CD4-positive, alpha-beta T cell treated with Interleukin-12 subunit alpha and Interleukin-12 subunit beta, for 1 hour (primary cell): ENCODE results near the gene CHAC2.
"Not testable (repeated sequence)": the region's sequence is repeated elsewhere in the genome, so short reads cannot be mapped to it uniquely, and the experiment has no call there.

Source experiments
- DNase-seq: peaks from one replicate; pipeline ENCODE4 v3.0.0-alpha.2; 2020

The CHAC2 gene

DNA sequence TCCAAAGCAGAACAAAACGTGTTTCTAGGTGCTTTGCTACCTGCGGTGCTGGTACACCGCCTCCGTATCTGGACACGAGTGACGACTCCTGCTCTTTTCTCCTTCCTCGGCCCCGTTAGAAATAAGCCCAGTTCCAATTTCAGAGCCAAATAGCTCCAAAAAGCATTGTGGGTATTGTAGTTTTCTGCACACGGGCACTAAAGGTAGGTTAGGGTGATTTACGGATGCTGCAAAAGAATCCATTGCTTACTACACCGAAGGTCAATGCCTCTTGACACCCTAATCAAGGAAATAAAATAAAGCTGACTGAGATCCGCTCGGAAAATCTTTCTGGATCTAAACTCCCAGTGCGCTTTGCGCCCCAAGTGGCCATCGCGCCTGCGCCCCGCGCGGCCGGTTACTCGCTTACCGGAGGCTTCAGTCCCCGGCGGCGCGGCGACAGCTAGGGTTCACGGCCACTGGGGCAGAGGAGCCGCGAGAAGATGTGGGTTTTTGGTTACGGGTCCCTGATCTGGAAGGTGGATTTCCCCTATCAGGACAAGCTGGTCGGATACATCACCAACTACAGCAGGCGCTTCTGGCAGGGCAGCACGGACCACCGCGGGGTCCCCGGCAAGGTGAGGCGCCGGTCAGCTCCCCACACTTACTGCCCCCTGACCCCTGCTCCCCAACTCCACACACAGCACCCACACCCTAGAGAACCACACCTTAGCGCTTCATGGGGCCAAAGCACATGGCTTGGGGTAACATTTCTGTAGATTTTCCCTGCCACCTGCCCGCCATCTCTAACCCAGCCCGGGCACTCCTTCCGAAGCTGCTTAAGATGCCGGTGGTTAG, at the start of gene CHAC2:
Gene CHAC2, plus strand, starts transcription at position 400 of the 837 bp plus-strand sequence. Its CDS starts 83 bp downstream, at position 483.
- peak; percentile 87 for DNase-seq

DNA sequence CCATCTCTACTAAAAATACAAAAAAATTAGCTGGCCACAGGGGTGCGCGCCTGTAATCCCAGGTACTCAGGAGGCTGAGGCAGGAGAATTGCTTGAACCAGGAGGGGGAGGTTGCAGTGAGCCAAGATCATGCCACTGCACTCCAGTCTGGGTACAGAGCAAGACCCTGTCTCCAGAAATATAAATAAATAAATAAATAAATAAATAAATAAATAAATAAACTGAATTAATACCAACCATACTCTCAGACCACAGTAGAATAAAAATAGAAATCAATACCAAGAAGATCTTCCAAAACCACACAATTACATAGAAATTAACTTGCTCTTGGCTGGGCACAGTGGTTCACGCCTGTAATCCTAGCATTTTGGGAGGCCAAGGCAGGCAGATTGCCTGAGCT, 46.7 kb upstream of the CHAC2 start:
- not testable (repeated sequence) for DNase-seq

DNA sequence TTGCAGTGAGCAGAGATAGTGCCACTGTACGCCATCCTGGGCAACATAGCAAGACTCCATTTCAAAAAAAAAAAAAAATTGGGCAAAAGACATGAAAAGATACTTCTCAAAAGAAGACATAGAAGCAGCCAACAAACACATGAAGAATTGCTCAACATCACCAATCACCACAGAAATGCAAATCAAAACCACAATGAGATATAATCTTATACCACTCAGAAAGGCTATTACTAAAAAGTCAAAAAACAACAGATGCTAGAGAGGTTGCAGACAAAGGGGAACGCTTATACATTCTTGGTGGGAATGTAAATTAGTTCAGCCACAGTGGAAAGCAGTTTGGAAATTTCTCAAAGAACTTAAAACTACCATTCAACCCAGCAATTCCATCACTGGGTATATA, 43.1 kb upstream of the CHAC2 start:
- DNase-seq: no peak

DNA sequence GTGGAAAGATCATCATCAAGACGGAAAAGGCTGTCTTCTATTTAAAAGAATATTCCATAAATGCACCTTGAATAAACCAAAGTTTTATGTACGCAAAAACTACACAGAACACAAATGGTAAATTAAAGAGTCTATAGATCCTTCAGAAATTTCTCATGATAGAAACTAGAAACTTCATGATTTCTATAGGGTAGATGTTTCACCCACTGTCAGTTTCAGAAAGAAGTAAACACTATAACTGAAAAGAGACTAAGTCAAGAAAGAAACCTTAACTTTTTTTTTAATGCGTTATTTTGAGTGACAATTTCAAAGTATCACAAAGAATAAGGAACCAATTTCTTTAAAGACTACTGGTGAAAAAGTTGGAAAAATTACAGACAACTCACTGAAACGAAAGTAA, 41.9 kb upstream of the CHAC2 start:
- no peak for DNase-seq

DNA sequence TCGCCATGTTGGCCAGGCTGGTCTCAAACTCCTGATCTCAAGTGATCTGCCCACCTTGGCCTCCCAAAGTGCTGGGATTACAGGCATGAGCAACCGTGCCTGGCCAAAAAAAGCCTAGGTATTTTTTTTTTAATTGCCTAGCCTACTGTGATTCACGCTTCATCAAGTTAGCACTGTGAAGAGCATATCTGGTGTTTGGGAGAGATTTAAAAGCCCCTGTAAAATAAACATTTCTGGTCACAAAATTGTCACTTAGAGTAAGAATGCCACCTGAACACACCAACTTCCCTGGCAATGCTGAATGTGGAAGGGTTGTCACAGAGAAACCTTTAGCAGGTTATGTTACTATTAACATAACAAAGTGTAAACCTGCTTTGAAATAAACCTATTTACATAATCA, 39.7 kb upstream of the CHAC2 start:
- no peak for DNase-seq

DNA sequence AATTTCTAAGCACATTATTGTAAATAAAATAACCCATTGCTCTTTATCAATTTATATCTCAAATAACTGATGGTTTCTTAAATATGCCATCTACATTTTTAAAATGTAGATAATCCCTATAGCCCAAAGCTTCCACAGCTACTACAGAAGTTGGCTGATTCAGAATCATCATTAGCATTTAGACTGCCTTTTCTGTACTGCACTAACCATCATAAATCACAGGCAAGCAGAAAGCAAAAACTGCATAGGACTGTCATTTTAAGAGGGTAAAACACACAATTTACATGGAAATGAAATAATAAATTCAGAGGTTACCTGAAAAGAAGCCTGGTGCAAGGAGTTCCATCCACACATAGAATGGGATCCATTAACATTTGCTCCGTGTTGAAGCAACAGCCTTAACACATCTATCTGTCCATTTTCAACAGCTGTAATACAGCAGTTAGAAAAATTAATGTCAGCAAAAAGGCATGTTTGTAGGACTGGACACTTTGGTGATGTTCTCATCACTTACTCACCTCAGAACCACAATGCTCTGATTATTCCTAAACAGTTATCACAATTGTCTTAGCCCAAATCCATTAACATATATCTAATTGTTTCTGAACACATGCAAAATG, 38.4 kb upstream of the CHAC2 start:
- DNase-seq: no peak

DNA sequence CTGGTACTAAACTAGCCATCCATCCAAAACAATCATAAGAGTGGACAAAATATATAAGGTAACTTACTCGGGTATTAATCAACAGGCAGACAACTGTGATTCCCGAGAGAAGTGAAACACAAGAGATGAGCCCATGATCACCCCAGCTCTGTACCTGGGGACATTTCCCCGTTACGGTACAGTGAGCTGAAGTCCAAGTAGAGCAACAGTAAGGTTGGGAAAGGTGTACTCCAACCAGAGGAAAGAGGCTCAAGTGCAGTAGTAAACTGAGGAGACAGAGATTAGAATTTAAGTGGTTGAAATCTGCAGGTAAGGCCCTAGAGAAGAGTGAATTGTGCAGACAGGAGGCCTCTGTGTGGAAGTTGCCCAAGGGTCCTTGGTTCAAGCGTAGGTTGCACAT, 30.5 kb upstream of the CHAC2 start:
- no peak for DNase-seq

DNA sequence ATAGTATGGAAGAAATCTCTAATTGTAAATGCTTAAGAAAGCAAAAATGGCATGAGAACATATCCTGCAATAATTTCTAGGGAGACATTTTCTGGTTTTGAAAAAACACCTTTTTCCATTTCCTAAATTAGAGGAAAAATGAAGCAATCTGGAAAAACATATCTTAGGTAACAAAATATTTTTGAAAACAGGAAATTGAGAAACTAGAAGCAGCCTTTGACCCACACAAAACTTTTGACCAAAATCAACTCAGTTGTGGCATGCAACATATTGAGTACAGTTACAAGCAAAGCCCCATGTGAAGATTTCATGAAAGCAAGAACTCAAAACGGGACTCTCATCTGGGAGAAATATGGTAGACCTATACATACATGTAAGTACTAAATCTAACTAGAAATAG, 28.6 kb upstream of the CHAC2 start:
- DNase-seq: no peak

DNA sequence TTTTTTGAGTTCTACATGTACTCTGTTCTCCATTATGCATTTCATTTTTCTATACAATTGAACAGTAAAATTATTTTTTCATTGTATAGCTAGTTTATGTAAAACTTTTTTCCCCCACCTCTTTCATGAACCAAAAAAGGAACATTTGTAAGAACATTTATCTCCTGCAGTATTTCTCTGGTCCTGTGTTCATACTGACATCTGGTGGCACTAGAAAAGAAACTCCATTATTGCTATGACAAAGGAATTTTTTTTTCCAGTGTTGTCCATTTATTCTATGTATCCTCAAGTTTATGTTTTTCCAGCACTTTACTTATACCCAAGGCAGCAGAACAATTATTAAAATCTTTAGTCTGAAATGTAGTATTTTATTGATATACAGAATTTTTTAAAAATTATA, 27.4 kb upstream of the CHAC2 start:
- no peak for DNase-seq

DNA sequence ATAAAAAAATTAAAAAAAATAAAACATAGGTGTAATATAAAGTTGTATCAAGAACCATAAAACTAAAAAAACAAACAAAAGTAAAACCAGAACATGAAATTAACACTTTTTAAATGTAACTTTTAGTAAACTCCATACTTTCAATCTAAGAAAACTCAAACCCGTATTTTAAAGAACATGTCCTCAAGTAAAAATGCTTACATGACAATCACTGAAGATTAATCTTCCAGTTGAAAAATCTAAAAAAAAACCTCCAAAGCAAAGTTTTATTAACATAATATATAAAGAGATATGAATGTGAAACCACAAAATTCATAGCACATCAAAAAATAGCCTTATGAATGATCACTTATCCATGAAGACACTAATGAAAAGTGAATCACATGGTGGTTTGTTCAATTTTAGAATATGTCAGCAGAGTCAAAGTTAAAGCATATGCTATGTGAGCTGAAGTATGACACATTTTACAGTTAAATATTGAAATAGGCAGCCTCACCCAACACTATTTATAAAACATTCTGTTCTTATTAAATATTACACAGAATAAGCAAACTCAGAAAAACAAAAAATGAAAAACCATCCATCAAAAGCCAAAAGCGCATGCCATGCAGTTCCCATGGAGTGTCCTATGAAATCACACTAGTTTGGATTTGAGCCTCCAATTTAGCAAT, 23.1 kb upstream of the CHAC2 start:
- no peak for DNase-seq

DNA sequence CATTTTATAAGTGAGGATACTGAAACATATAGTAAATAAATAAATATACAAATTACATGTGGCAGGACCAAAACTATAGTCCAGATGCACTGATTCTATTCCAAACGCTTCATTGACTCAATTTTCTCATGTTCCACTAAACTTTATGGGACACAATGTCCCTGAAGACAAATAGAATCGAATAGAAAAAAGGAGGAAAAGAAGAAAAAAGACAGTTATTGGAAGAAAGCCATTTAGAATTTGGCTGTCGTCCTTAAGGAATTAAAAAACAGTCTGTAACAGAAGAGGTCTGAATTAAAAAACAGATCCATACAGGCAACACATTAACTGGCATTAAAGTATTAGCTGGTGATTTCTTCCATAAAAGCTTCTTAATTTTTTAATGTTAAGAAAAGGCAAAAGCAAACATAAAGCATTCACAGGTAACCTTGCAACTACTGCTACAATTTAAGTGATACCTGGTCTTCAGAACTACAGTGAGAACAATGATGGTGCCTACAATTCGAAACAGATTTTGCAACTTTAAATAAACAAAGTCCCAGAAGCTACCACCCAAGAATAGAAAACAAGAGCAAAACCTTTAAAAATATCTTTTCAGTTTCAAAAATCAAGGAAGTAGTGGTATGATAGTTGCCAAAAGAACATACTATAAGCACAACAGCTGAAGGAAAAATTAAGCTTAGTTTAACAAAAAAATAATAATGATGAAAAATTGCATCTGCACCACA, 17.4 kb upstream of the CHAC2 start:
- no peak for DNase-seq

DNA sequence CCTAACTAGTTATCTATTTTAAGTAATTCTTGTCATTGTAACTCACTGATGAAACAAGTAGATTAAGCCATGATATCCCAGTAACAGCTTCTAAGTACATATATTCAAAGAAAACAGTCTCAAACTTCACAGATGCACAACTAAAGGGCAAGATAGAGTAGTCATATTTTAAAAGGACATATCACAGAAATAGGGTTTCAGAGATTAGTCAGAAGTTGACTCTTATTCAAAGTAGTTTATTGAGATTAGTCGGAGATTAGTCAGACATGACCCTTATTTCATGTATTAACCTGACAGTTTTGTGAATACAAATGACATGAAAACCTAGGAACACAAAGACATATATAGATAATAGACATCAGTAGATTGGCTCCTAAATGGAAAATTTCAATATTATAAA, 15.9 kb upstream of the CHAC2 start:
- DNase-seq: no peak

DNA sequence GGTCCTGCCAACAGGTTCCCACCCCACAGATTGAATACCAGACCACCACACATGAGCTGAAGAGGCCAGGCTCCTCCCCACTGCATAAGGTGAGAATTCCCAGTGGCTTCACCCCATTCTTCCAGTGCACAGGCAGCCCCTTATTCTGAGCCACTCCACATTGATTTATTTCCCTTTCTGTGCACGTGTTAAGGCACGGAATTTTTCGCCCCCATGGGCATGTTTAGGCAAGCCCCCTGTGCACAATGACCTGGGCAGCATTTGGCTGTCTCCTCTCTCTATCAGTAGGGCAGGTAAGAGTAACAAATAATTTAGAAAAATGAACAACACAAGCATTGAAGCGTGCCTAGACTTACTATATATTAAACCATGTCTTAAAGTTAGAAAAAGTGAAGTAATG, 15.2 kb upstream of the CHAC2 start:
- DNase-seq: no peak

DNA sequence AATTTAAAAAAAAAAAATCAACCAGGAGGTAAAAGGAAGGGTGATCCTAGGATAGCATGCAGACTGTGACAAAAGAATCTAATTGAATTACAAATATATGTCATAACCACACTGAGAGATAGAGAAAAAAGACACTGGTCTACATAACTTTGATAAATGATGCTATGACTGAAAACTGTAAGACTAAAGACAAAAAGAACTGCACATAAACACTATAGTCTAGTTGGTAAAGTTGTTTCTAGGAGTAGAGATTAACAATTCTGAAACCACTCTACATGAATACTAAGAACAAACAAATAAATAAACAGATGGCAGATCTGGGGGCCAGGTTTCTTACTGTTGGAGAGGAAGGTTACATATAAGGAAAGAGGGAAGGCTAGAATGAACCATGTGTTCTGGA, 14.6 kb upstream of the CHAC2 start:
- no peak for DNase-seq

DNA sequence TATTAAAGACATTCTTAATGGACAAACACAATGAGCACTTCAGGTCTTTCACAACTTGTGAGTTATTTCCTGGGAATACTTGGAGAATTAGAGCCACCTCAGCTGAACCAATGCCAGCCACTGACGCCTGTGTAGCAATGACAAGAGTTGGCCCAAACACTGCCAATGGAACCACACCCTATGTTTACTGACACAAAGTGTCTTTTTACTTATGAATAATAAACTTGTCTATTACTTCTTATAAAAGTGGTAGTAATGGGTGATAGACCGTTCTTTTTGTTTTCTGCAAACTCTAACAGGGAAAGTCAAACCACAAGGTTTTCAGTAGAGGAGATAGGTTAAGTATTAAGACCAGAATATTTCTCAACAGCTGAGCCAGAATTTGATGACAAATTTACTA, 12.5 kb upstream of the CHAC2 start:
- DNase-seq: no peak

DNA sequence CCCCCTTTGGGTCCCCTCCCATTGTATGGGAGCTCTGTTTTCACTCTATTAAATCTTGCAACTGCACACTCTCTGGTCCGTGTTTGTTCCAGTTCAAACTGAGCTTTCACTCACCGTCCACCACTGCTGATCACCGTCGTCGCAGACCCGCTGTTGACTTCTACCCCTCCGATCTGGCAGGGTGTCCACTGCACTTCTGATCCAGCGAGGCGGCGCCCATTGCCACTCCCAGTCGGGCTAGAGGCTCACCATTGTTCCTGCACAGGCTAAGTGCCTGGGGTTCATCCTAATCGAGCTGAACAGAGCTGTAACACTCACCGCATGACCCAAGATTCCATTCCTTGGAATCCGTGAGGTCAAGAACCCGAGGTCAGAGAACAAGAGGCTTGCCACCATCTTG, 11.0 kb upstream of the CHAC2 start:
- DNase-seq: no peak

DNA sequence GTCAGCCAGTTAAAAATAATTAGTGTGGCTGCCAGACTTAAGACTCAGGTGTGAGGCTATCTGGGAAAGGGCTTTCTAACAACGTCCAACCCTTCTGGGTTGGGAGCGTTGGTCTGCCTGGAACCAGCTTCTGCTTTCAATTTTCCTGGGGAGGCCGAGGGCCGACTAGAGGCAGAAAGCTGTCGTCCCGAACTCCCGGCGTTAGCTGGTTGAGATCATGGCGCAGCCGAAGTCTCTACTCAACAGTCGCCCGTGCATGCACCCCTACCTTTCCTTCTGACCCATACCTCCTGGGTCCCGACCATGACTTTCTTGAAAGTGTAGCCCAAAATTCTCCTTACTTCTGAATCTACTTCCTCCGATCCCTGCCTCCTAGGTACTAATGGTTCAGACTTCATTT, 10.4 kb upstream of the CHAC2 start:
- DNase-seq: not testable (repeated sequence)

DNA sequence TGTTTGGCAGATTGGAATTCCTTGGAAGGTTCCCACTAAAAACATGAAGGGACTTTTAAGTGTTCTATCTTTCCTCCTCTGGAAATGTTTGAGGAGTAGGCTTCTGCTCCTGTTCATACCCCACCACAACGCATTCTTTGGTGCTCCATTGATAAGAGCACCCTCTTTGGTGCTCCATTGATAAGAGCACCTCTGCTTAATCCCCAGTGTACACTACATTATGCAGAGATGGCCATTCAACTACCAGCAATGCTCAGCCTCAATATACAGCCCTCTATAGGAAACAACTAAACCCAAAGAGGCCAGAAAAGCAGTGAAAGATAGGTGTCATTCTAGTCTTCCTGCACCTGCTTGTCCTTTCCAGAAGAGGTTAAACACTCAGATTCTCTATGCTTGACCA, 1.8 kb upstream of the CHAC2 start:
- DNase-seq: no peak

DNA sequence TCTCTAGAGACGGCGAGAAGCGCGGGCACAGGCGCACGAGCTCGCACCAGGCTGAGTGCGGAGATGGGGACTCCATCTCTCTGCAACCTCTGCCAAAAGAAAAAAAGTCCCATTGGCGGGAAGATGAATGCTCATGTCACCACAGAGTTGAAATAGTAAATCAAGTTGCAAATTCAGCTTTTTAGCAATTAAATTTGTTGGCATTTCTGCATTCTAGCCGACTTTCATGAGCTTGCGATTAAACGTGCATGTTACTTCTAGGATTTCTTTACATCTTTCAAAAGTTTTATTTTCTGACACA, 588 bp downstream of the CHAC2 start:
- no peak for DNase-seq

DNA sequence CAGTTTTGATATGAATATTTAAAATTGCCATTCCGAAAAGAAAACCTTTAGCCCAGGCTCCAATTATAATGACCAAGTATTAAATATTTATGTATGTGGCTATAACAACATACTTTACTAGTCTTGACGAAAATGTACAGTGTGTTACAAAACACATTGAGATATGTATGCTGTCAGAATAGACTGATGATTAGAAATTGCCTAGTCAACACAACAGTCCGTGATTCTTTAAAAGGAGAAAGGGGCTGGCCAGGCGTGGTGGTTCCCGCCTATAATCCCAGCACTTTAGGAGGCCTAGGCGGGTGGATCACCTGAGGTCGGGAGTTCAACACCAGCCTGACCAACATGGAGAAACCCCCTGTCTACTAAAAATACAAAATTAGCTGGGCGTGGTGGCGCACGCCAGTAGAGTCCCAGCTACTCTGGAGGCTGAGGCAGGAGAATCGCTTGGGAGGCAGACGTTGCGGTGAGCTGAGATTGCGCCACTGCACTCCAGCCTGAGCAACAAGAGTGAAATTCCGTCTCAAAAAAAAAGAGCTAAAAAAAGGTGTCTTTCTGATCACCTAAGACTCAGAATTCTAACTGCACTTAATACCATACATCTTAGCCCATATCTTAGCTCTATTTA, 1.8 kb downstream of the CHAC2 start:
- DNase-seq: no peak

DNA sequence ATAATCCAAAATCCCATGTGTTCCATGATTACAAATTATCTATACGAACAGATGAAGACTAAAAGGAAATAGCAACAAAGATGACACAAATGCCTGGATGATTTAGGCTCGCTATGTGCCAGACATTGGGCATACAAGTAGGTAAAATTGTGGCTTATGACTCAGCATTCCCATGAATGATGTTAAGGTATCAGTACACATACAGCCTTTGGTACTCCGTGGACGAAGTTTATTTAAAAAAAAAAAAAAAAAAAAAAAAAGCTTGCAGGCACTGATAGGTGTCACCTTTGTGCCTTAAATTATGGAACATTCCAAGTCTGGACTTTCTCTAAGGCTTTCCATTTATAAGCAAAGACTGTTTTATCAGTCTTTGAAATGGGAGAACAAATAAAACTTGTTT, 2.7 kb downstream of the CHAC2 start:
- no peak for DNase-seq

DNA sequence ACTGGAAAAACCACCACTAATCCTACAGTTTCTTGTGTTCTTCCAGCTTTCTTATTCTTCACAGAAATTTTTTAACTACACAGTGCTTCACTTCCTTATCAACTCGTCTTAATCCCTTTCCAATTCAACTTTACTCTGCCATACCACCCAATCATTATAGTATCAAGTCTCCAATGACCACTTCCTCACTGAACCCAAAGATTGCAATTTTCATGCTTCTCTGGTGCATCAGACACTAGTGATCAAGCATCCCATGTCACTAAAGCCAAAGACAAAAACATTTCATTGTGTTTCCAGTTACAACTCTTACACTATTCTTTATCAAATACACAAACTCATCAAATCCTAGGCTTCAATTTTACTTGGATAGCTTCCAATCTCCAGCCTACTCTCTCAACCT, 9.5 kb downstream of the CHAC2 start:
- DNase-seq: no peak

DNA sequence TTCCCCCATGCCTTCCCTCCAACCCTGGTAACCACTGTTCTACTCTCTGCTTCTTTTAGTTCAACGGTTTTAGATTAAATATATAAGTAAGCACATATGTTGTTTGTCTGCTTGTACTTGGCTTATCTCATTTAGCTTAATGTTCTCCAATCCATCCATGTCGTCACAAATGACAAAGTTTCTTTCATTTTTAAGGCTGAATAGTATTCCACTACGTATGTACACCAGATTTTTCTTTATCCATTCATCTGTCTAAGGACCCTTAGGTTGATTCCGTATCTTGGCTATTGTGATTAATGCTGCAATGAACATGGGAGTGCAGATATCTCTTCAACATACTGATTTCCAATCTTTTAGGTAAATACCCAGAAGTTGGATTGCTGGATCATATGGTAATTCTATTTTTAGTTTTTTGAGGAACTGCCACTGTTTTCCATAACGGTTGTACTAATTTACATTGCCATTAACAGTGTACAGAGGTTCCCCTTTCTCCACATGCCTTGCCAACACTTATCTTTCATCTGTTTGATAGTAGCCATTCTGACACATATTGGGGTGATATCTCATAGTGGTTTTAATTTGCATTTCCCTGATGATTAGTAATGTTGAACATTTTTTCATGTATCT, 11.0 kb downstream of the CHAC2 start:
- DNase-seq: no peak
